Stimulated activated CD8-positive, alpha-beta memory T cell treated with anti-CD3 and anti-CD28 coated beads, Interleukin-7, amount 100 ng/mL, for 24 hours (primary cell): Measurements from ENCODE around the gene NUDT3.

Experiments
- DNase-seq: peaks from one replicate; pipeline ENCODE4 v3.0.0-alpha.2; 2020; ENCODE audit warnings: low read depth

The NUDT3 gene

GRCh38 chr6:34238585-34239499 is 153.6 kb downstream of the NUDT3 start:
- no peak for DNase-seq

- DNase-seq: peak; percentile 55
Measured at GRCh38 chr6:34237722-34238584, 154.5 kb downstream of the NUDT3 start.

- DNase-seq: no peak
Measured at GRCh38 chr6:34237316-34237721, 155.2 kb downstream of the NUDT3 start.

GRCh38 chr6:34236443-34237315 is 155.8 kb downstream of the NUDT3 start, which contains the start of gene HMGA1:
HMGA1 (plus strand) TSS chr6:34236873; CDS start chr6:34240781, 3,908 bp downstream.
- peak; percentile 79 for DNase-seq

GRCh38 chr6:34236131-34236442 is 156.4 kb downstream of the NUDT3 start:
- no peak for DNase-seq

GRCh38 chr6:34235307-34236130 is 156.9 kb downstream of the NUDT3 start:
- DNase-seq: no peak

GRCh38 chr6:34234667-34235306 is 157.7 kb downstream of the NUDT3 start:
- DNase-seq: no peak

- no peak for DNase-seq
Measured at GRCh38 chr6:34233867-34234266, 158.6 kb downstream of the NUDT3 start.

- DNase-seq: no peak
Measured at GRCh38 chr6:34232901-34233300, 159.6 kb downstream of the NUDT3 start.

GRCh38 chr6:34231566-34232336 is 160.7 kb downstream of the NUDT3 start:
- DNase-seq: no peak

GRCh38 chr6:34230653-34231371 is 161.7 kb downstream of the NUDT3 start:
- DNase-seq: no peak

- no peak for DNase-seq
Measured at GRCh38 chr6:34229877-34230276, 162.6 kb downstream of the NUDT3 start.
